MV-4-11 (cell line): ENCODE results near the gene AUTS2.

Experiments used
- DNase-seq: peaks from one replicate; lab custom pipeline; 2025; lab: John Stamatoyannopoulos, UW

Gene AUTS2

GRCh38 chr7:70460562-70460961 lies 862.3 kb downstream of the AUTS2 start:
- no peak for DNase-seq

GRCh38 chr7:70463352-70463938 lies 865.2 kb downstream of the AUTS2 start:
- no peak for DNase-seq

GRCh38 chr7:70466725-70467364 lies 868.6 kb downstream of the AUTS2 start:
- no peak for DNase-seq

- no peak for DNase-seq
These were observed 872.5 kb downstream of the AUTS2 start for GRCh38 chr7:70470746-70471145.

GRCh38 chr7:70472601-70473237 lies 874.4 kb downstream of the AUTS2 start:
- no peak for DNase-seq

GRCh38 chr7:70474639-70475234 lies 876.5 kb downstream of the AUTS2 start:
- DNase-seq = no peak

- no peak for DNase-seq
These were observed 879.0 kb downstream of the AUTS2 start for GRCh38 chr7:70477036-70478010.

- no peak for DNase-seq
These were observed 881.1 kb downstream of the AUTS2 start for GRCh38 chr7:70479153-70480021.

- no peak for DNase-seq
These were observed 882.8 kb downstream of the AUTS2 start for GRCh38 chr7:70480927-70481569.

GRCh38 chr7:70481570-70482123 lies 883.4 kb downstream of the AUTS2 start:
- DNase-seq = no peak

- no peak for DNase-seq
These were observed 886.0 kb downstream of the AUTS2 start for GRCh38 chr7:70484255-70484654.

GRCh38 chr7:70486977-70487376 lies 888.7 kb downstream of the AUTS2 start:
- DNase-seq = no peak

- DNase-seq = no peak
These were observed 889.2 kb downstream of the AUTS2 start for GRCh38 chr7:70487428-70487827.

- no peak for DNase-seq
These were observed 889.6 kb downstream of the AUTS2 start for GRCh38 chr7:70487886-70488285.

GRCh38 chr7:70489813-70490212 lies 891.5 kb downstream of the AUTS2 start:
- no peak for DNase-seq

- no peak for DNase-seq
These were observed 894.4 kb downstream of the AUTS2 start for GRCh38 chr7:70492625-70493024.

GRCh38 chr7:70494225-70495032 lies 896.2 kb downstream of the AUTS2 start:
- no peak for DNase-seq

GRCh38 chr7:70495033-70495376 lies 896.7 kb downstream of the AUTS2 start:
- DNase-seq = no peak

GRCh38 chr7:70497793-70498192 lies 899.5 kb downstream of the AUTS2 start:
- DNase-seq = no peak
